GM18858 (cell line): ENCODE data around the gene IL36A.

Experiments
- ATAC-seq: cut with Tn5 transposase; IDR thresholded peaks from one replicate; pipeline ENCODE4 v1.9.1; 2021; ENCODE audit not compliant: unreplicated experiment

IL36A gene

GRCh38 chr2:113002677-113003076 is 2.6 kb upstream of the IL36A start:
- no peak for ATAC-seq

- no peak for ATAC-seq
Observed at GRCh38 chr2:113007250-113007649, 2.0 kb downstream of the IL36A start.

- no peak for ATAC-seq
Observed at GRCh38 chr2:113009622-113010021, 4.4 kb downstream of the IL36A start.

GRCh38 chr2:113010088-113010487 is 4.8 kb downstream of the IL36A start:
- no peak for ATAC-seq

GRCh38 chr2:113011108-113011507 is 5.8 kb downstream of the IL36A start:
- ATAC-seq: no peak

- ATAC-seq: no peak
Observed at GRCh38 chr2:113012436-113013335, 7.4 kb downstream of the IL36A start.

GRCh38 chr2:113013336-113013661 is 8.0 kb downstream of the IL36A start:
- ATAC-seq: no peak

- no peak for ATAC-seq
Observed at GRCh38 chr2:113014067-113014466, 8.8 kb downstream of the IL36A start.

- no peak for ATAC-seq
Observed at GRCh38 chr2:113015042-113015441, 9.8 kb downstream of the IL36A start.

GRCh38 chr2:113015655-113016054 is 10.4 kb downstream of the IL36A start:
- ATAC-seq: no peak

GRCh38 chr2:113018509-113018908 is 13.2 kb downstream of the IL36A start:
- no peak for ATAC-seq

- no peak for ATAC-seq
Observed at GRCh38 chr2:113021312-113021711, 16.1 kb downstream of the IL36A start.

- no peak for ATAC-seq
Observed at GRCh38 chr2:113024764-113025163, 19.5 kb downstream of the IL36A start.

GRCh38 chr2:113025737-113026136 is 20.5 kb downstream of the IL36A start:
- no peak for ATAC-seq

GRCh38 chr2:113027691-113028090 is 22.4 kb downstream of the IL36A start:
- ATAC-seq: no peak

- no peak for ATAC-seq
Observed at GRCh38 chr2:113028112-113028511, 22.9 kb downstream of the IL36A start.

- ATAC-seq: no peak
Observed at GRCh38 chr2:113032737-113033136, 27.5 kb downstream of the IL36A start.

GRCh38 chr2:113034016-113034415 is 28.8 kb downstream of the IL36A start:
- ATAC-seq: no peak

- no peak for ATAC-seq
Observed at GRCh38 chr2:113036763-113037162, 31.5 kb downstream of the IL36A start.

GRCh38 chr2:113038291-113038690 is 33.0 kb downstream of the IL36A start:
- ATAC-seq: no peak

GRCh38 chr2:113039158-113039557 is 33.9 kb downstream of the IL36A start:
- no peak for ATAC-seq

- ATAC-seq: no peak
Observed at GRCh38 chr2:113039719-113040118, 34.5 kb downstream of the IL36A start.

- no peak for ATAC-seq
Observed at GRCh38 chr2:113041871-113042270, 36.6 kb downstream of the IL36A start.
